ENCODE data around the gene CLEC2L. TPM values are rescaled to one million over a fixed set of nuclear protein-coding genes. Genes with fewer than 3 reads are reported as not detected.

CLEC2L gene
- polyA plus RNA-seq, 1 donor from 2014 or later, result 4.5 TPM

DNA sequence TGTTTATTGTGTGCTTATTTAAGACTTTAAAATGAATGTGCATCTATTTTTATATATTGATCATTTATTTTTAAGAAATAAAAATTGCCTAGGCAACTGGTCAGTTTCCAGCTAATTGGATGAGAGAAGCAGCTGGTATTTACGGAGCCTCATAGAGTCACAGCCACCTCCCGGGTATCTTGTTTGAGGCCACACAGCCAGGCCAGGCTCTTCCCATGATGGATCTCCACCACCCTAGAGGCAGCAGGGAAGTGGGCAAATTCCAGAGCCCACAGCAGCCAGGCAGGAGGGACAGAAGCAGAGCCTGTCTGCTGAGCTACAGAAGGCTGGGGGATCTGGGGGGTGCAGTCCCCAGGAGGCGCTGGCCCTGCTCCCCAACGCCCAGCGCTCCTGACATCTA lies 61.6 kb downstream of the CLEC2L start:
- no peak overlapping the region for H3K9ac ChIP-seq (ENCODE audit: low read length)
- H2AFZ ChIP-seq (ENCODE audit: low read depth, low read length), result no peak overlapping the region
- no peaks in the 10 kb centered on the region for H3K9me3 ChIP-seq (ENCODE audit: low read length)
- no peaks in the 10 kb centered on the region for H3K79me2 ChIP-seq (replicated peaks; ENCODE audit: insufficient read depth, low read length)
- no peaks in the 10 kb centered on the region for H3F3A ChIP-seq (ENCODE audit: insufficient read depth, low read length, poor library complexity, severe bottlenecking)
- no peak overlapping the region for H3K4me3 ChIP-seq (ENCODE audit: low read length)
- no peaks in the 10 kb centered on the region for H3K27me3 ChIP-seq (ENCODE audit: insufficient read depth, low read depth, low read length)
- H4K20me1 ChIP-seq (ENCODE audit: insufficient read depth), result no peaks in the 10 kb centered on the region
- H3K27ac ChIP-seq (ENCODE audit: low read length), result no peak overlapping the region
- H3K4me2 ChIP-seq (ENCODE audit: low read length), result no peak overlapping the region
- H3K9me2 ChIP-seq (ENCODE audit: insufficient read depth, low read length), result no peaks in the 10 kb centered on the region
- H3K36me3 ChIP-seq (ENCODE audit: insufficient read depth, low read length), result peaks cover 4% of the 10 kb centered on the region
- TF ChIP-seq POLR2AphosphoS5 (IDR thresholded peaks at IDR 0.05), result no peak
- TF ChIP-seq TAF1 (IDR thresholded peaks at IDR 0.05; ENCODE audit: low read depth), result no peak
- TF ChIP-seq EZH2 (IDR thresholded peaks at IDR 0.05; ENCODE audit: borderline replicate concordance, insufficient read depth, low read length, poor library complexity, severe bottlenecking), result no peak
- TF ChIP-seq SMC3 (conservative IDR thresholded peaks at IDR 0.05; ENCODE audit: poor library complexity), result no peak
- TF ChIP-seq MXI1 (conservative IDR thresholded peaks at IDR 0.05; ENCODE audit: poor library complexity, severe bottlenecking), result no peak
- TF ChIP-seq RAD21 (conservative IDR thresholded peaks at IDR 0.05), result no peak
- TF ChIP-seq, protein P1, sequence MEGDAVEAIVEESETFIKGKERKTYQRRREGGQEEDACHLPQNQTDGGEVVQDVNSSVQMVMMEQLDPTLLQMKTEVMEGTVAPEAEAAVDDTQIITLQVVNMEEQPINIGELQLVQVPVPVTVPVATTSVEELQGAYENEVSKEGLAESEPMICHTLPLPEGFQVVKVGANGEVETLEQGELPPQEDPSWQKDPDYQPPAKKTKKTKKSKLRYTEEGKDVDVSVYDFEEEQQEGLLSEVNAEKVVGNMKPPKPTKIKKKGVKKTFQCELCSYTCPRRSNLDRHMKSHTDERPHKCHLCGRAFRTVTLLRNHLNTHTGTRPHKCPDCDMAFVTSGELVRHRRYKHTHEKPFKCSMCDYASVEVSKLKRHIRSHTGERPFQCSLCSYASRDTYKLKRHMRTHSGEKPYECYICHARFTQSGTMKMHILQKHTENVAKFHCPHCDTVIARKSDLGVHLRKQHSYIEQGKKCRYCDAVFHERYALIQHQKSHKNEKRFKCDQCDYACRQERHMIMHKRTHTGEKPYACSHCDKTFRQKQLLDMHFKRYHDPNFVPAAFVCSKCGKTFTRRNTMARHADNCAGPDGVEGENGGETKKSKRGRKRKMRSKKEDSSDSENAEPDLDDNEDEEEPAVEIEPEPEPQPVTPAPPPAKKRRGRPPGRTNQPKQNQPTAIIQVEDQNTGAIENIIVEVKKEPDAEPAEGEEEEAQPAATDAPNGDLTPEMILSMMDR (IDR thresholded peaks at IDR 0.05; ENCODE audit: poor library complexity, severe bottlenecking), result no peak
- no peak for TF ChIP-seq REST (IDR thresholded peaks at IDR 0.05; ENCODE audit: borderline replicate concordance)
- no peak for TF ChIP-seq EP300 (conservative IDR thresholded peaks at IDR 0.05; ENCODE audit: poor library complexity, severe bottlenecking)

GRCh38 chr7:139586286-139586685 lies 62.8 kb downstream of the CLEC2L start:
- Histone ChIP-seq H3K36me3 (ENCODE audit: insufficient read depth, low read length) (peaks cover 4% of the 10 kb centered on the region), H4K20me1 (ENCODE audit: insufficient read depth) (no peaks in the 10 kb centered on the region), H3K4me2 (ENCODE audit: low read length) (no peak overlapping the region), H2AFZ (ENCODE audit: low read depth, low read length) (no peak overlapping the region), H3F3A (ENCODE audit: insufficient read depth, low read length, poor library complexity, severe bottlenecking) (no peaks in the 10 kb centered on the region), H3K79me2 (replicated peaks; ENCODE audit: insufficient read depth, low read length) (no peaks in the 10 kb centered on the region), H3K4me3 (ENCODE audit: low read length) (no peak overlapping the region), H3K27ac (ENCODE audit: low read length) (no peak overlapping the region), H3K9me2 (ENCODE audit: insufficient read depth, low read length) (no peaks in the 10 kb centered on the region), H3K9me3 (ENCODE audit: low read length) (no peaks in the 10 kb centered on the region), H3K27me3 (ENCODE audit: insufficient read depth, low read depth, low read length) (no peaks in the 10 kb centered on the region), H3K9ac (ENCODE audit: low read length) (no peak overlapping the region)
- TF ChIP-seq TAF1 (IDR thresholded peaks at IDR 0.05; ENCODE audit: low read depth) (no peak), POLR2AphosphoS5 (IDR thresholded peaks at IDR 0.05) (no peak), EP300 (conservative IDR thresholded peaks at IDR 0.05; ENCODE audit: poor library complexity, severe bottlenecking) (no peak), RAD21 (conservative IDR thresholded peaks at IDR 0.05) (no peak)
- TF ChIP-seq, protein P1 (IDR thresholded peaks at IDR 0.05; ENCODE audit: poor library complexity, severe bottlenecking), result no peak

Measured in neural cell (in vitro differentiated cells).